ENCODE results near the gene ZGPAT. TPM values are rescaled to one million over a fixed set of nuclear protein-coding genes. Genes with fewer than 3 reads are reported as not detected.
"Not testable (repeated sequence)": the region's sequence is repeated elsewhere in the genome, so short reads cannot be mapped to it uniquely, and the experiment has no call there.

The ZGPAT gene
- polyA plus RNA-seq, 1 donor, result 17.8 TPM

DNA sequence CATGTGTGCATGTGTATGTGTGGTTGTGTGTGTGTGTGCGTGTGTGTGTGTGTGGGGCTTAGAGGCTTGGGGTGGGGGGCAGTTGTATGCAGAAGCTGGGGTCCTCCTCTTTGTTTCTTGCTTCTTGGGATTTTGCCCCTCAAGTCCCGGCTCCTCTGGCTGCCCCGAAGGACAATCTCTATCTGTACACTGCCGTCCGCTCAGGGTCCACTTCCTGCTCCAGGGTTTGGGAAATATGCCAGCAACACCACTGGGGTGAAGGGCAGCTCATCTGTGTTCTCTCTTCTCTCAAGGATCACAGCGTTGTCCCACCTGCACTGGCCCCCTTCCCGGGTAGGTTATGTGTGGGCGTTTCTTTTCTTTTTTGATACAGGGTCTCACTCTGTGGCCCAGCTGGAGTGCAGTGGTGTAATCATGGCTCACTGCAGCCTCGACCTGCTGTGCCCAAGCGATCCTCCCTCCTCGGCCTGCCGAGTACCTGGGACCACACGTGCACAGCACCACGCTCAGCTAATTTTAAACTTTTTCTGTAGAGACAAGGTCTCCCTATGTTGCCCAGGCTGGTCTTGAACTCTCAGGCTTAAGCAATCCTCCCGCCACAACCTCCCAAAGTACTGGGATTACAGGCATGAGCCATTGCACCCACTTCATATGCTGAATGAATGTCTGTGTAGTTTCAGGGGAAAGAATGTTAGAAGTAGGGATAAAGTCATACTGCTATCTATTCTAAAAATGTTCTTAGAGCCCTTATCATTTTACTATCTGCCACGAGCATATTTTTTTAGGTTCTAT lies 57.4 kb downstream of the ZGPAT start:
- no peak for DNase-seq

DNA sequence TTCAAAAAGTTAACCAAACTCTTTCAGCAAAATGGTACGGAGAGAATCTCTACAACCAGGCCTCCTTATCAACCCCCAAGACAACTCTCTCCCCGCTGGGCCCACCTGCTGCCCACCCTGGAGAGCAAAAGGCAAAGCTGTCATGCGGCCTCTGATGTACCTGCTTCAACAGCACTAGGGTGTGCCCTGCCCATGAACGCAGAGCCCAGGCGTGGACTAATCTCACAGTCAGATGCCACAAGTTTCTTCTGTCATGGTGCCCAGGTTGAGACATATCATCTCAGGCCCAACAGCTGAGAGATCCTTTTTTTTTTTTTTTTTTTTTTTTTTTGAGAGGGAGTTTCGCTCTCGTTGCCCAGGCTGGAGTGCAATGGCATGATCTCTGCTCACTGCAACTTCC lies 58.1 kb downstream of the ZGPAT start:
- no peak for DNase-seq

DNA sequence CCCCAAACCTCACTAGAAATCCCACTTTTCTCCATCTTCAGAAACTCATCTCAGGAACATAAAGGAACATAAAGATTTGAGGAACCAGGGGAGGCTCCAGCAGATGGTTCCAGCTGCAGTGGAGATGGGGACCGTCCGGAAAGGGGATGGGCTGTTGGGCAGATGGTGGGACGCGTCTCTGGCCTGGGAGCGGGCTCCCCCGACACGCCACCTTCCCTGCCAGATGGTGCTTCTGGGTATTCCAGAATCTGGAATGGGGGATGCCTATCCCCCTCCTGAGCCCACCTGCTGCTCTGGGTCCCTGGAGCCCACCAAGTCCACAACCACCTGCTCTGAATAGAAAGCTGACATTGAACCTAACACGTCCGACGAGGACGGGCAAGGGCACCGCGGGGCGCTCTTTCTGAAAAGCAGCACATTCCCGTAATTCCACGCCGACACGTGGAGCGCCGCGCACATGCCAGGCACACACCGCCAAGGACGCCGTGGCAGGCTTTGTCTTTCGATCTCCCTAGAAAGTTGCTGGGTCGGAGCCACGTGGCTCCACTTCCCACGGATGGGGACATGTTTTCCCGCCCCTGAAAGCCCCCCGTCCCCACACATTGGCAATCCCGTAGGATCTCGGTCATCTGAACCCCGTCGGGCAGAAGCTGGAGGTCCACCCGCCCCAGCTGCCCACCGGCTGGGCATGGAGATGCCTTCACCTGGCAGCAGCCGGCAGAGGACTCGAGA lies 59.0 kb downstream of the ZGPAT start:
- DNase-seq, result no peak

- no peak for DNase-seq
These were observed 59.6 kb downstream of the ZGPAT start for GRCh38 chr20:63767456-63767855.

DNA sequence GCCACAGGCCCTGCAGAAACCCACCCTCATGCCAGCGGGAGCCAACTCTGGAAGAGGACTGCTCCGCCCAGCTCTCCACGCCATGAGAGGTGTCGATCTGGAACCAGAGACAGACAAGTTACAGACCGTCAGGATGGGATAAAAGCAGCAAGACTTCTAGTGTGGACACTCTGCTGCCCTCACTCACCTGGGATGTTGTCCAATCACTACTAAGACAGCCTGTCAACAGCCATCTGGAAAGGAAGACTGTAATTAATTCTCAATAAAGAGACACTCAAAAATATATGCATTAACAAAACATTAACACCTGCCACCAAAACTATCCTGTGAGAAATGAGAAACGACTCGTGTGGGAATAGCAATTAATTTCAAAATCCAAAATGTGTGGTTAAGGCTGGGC lies 60.0 kb downstream of the ZGPAT start:
- no peak for DNase-seq

DNA sequence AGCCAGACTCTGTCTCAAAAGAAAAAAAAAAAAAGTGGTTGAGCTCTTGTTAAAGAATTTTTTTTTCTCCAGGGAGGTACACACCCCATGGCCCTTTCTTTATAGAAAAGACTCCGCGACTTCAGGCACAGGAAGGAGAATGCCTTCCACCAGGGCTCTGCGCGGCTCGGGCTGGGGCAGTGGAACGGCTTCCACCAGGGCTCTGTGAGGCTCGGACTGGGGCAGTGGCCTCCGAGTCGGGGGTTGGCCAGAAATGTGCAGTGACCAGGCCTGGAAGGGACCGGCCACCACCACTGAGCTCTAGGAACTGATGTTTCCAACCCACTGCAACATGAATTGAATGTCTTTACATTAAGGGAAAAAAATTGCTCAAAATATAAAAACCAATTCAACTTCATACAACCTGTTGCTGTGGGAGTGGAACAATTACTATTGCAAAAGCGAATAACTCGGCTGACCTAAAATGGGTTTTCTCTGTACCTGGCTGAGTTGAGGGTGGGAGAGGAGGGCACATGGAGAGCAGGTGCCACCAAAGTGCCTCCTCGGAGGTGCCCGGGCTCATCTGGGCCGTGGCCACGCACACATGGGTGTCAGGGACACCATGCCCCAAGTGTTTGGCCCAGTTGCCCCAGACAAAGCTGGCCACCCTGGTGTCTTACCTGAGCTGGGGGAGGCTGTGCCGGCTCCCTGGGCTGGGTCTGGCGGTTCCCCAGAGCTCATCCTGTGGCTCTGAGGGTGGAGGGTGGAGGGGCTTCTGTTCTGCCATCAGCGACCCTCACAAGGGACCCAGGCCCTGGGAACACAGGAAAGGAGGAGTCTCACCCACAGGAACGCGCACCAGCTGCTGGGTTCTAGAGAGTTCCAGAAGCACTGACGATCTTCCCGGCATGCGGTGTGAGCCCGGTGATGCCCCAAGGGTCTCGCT lies 61.0 kb downstream of the ZGPAT start:
- DNase-seq, result no peak

DNA sequence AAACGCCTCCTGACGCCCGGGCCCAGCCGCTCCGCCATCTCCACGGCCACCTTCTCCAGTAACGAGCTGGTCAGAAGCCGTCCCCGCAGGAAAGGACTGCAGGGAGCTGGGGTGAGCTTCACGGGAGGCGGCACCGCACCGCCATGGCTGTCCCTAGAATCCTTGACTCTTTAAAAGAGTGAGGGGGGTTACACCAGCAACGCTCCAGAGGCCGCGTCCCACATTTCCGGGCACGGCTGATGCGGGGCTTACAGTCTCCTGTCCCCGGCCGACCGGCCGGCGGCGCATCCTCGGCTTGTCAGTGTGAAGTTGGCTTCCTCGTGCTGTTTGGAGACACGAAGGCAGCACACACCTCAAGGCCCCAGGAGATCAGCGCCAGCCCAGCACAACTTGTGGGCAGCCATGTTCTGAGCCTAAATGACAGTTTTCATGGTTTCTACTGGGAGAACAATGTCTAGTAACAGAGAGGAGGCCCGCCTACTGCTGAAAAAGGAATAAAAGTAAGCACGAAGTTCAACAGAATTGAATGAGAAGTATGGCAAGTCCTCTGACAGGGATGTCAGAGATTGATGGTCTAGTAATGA lies 62.1 kb downstream of the ZGPAT start:
- no peak for DNase-seq

DNA sequence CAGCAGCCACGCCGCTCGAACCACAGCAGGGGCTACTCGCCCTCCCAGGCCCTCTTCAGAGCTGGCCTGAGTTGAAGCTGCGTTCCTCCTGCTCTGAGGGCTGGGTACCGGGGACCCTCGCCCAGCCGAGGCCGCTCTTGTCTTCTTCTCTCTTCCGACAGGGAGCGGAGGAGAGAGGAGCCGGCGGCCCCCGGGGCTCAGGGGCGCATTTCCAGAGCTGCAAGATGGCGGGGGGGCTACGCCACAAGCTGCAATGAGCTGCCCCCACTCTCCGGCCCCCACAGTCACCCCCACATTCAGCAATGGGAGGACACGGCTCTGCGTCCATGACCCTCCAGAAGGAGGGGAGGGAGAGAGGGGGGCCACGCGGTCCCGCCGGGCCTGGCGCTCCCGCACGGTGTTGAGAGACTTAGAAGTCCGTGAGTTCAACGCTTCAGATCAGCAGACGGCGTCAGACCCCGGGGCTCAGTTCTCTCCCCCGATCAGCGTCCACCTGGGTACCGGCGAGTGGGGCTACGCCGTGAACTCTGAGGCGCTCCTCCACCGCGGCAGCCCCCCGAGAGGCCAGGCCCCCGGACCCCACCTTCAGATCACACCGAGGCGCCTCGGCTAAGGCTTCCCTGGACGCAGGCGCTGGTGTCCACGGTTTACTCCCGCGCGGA lies 63.3 kb downstream of the ZGPAT start:
- DNase-seq, result no peak

GRCh38 chr20:63772781-63773518 lies 65.1 kb downstream of the ZGPAT start:
- no peak for DNase-seq

DNA sequence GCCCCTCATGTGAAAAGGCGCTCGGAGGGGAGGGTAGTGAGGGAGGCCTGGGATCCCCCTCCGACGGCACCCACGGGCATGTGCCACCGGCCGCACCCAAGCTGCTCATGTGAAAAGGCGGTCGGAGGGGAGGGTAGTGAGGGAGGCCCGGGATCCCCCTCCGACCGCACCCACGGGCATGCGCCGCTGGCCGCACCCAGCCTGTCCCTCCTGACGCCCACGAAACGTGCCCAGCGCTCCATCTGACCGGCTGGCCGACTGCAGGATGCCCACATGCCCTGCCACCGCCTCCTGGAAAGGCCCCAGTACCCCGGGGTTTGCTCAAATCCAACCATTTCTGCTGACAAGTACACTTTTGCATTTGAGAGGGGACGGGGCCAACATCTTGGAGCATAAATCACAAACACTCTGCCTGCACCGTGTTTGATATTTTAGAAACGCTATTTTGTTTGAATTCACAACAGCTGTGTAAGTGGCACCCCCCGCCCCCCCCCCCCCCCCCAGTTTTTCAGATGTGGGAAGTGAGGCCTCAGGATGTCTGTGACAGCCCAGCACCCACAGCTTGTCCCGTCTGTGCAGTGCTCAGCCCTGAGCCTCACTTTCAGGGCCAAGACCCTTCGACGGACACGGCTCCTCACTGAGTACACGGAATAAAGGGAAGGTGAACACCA lies 65.9 kb downstream of the ZGPAT start:
- no peak for DNase-seq

DNA sequence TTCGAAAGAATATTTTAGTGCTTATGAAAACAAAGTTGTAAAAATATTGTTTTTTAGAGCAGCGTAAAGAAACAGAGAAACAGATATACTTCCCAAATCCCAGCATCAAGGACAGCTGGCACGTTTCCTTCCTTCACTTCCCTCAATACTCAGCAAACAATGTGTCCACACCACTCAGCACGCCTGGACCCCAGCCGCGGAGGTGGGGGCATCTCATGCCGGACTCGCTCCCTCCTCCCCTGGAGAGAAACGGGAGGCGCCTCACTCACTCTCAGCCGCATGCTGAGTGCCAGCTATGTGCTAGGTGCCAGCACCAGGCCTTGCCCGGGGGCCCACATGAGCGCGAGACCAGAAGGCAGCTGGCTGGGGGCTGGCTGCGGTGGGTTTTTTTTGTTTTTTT lies 66.5 kb downstream of the ZGPAT start:
- DNase-seq, result no peak

DNA sequence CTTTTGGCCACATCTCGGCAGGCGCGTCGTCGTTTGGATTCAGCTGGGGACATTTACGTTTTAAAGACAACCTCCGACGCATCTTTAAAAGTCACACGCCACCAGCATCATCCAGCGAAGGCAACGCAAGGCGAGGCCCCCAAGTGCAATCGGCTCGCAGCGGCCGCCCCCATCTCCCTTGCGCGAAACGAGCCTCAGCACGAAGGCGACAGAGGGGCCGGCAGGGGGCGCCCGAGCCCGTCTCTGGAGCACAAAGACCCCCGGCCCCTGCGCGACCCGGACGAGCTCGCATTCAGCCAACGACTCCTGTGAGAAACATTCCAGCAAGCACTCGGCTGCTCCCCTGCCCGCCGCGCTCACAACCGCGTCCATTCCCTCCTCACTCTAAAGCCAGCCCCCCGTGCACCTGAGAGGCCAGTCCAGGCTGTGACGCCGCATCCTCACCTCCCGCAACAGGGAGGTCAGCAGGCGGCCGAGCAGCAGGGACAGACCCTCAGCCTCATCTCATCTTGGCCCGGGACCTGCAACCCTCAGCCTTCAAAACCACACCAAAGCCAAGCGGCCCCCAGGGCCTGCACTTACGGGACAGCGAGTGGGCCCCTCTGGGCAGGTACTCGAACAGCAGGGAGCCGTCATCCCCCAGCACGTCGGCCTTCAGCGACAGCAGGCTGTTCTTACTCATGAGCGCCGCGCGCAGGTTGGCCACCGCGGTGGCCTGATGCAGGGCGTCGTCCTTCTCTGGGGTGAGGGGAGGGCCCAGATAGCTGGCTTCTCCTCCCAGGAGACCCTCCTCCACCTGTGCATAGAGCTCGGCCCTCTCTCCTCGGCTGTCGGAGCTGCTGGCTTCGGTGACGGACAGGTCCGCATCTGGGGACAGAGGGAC lies 67.5 kb downstream of the ZGPAT start:
- DNase-seq, result peak; percentile 83

DNA sequence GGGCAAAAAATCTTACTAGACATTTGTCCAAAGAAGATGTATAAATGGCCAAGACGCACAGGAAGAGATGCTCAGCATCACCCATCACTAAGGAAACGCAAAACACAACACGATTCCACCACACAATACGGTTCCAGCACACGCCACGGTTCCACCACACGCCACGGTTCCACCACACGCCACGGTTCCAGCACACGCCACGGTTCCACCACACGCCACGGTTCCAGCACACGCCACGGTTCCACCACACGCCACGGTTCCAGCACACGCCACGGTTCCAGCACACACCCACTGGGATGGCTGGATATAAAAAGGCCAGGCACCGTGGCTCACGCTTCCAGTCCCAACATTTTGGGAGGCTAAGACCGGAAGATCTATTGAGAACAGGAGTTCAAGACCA lies 69.0 kb downstream of the ZGPAT start:
- not testable (repeated sequence) for DNase-seq

DNA sequence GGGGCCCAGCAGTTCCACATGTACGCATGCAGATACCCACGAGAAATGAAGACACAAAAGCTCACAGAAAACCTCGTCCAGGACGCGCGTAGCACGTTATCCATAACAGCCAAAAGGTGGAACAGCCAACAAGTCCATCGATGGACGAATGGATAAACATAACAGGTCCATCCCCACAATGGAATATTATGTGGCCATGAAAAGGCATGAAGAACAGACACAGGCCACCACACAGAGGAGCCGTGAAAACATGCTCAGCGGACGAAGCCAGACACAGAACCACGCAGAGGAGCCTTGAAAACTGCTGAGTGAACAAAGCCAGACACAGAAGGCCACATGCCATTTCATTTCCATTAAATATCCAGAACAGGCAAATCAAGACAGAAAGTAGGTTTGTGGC lies 69.8 kb downstream of the ZGPAT start:
- no peak for DNase-seq

GRCh38 chr20:63778034-63778752 lies 70.4 kb downstream of the ZGPAT start:
- no peak for DNase-seq

GRCh38 chr20:63778857-63779256 lies 71.0 kb downstream of the ZGPAT start:
- DNase-seq, result no peak

- DNase-seq, result no peak
These were observed 73.3 kb downstream of the ZGPAT start for GRCh38 chr20:63781181-63781580.

DNA sequence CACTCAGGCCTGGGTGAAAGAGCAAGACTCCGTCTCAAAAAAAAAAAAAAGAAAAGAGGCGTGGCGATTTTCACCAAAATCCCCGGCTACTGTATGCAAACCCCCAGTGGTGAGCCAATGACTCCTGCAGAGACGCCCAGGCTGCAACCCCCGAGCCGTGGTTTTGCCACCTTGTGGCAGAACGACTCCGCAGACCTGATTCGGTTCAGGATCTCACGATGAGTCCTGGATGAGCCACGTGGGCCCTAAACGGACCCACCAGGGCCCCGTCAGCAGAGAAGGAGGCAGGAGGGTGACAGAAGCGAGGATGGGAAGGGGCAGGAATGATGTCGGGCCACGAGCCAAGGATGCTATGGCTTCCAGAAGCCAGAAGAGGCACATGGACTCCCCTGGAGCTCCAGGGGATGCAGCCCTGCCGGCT lies 74.2 kb downstream of the ZGPAT start:
- DNase-seq, result no peak

Data from left kidney (tissue), 2 donors.